Activated gamma-delta T cell (primary cell): ENCODE data around the gene MATR3.

Experiments used
- DNase-seq: peaks from one replicate; lab custom pipeline; 2025; lab: John Stamatoyannopoulos, UW

MATR3 gene

GRCh38 chr5:139271201-139272027, 22.1 kb upstream of the MATR3 start:
- no peak for DNase-seq

DNA sequence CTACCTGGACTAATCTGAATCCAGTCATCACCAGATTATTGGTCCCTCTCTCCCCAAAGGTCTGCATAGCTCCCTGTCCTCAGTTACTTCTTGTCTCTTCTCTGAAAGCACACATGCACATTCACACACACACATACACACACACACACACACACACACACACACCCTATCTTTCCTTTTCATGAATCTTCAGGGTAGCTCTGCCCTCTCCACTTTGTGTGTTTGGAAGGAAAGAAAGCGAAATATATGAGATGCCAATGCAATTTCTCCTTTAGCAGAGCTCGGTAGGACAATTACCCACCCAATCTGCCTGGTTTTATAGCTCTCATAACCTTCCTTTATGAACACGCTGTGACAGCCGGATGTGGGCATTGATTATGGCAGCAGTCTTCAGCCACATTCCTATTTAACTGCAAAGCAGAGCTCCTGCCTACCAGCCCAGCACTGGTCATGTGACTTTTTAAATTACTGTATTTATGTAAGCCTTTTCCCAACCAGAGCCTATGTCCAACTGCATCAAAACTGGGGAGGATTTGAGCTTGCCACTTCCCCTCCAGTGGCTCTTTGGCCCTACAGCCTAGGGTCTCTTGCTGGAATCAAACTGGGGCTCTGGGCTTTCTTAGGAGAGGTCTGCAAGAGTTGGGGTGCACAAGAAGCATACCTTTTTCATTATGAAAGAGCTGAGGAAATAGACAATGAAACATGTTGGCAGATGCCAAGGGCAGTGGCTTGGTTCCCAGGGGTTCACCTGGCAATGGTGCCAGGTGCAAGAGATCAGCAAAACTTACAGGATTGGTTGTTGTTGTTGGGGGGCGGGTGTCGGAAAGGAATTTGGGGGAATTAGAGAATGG, 20.8 kb upstream of the MATR3 start:
- no peak for DNase-seq

DNA sequence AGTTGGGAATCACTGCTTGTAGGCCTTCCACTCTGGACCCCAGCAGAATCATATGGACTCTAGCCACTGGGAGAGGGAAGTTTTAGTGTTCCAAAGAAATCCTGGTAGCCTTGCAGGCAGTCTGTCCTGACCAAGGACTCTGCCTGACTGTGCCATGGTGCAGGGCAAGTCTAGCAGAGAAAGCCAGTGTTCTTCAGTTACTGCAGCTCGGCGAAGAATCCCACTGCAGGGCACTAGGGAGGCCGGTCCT, 20.3 kb upstream of the MATR3 start:
- DNase-seq: no peak

GRCh38 chr5:139273572-139274289, 19.8 kb upstream of the MATR3 start:
- peak; percentile 78 for DNase-seq

DNA sequence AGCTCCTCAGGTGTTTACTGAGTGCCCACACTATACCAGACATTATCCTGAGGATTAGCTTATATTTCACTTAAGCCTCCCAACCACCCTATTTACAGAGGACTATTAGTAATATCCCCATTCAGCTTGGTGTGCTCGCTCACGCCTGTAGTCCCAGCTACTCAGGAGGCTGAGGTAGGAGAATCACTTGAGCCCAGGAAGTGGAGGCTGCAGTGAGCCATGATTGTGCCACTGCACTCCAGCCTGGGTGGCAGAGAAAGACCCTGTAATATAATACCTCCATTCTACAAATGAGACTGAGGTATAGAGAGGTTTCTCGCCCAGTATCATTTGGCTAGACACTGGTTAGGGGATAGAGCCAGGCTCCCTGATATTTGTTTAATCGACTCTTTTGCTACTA, 18.0 kb upstream of the MATR3 start:
- DNase-seq: no peak

DNA sequence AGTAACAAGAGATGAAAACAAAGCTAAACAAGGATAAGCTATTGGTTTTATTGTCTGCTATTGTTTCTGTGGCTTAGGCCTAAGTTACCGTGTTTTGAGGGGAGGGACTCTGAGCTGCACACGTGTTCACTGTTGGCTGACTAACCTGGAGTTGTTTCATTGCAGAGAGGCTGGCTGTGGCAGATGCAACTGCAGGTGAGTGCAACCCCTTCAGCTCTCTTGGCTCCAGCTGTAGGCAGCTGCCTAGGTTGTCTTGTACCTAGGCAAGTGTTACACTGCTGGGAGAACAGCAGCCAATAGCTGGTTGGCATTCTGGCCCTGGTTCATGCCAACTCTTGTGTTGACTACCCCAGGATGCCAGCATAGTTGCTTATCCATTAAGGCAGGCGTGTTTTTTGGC, 17.6 kb upstream of the MATR3 start:
- no peak for DNase-seq

- DNase-seq: no peak
Observed at GRCh38 chr5:139276426-139276825, 17.1 kb upstream of the MATR3 start.

DNA sequence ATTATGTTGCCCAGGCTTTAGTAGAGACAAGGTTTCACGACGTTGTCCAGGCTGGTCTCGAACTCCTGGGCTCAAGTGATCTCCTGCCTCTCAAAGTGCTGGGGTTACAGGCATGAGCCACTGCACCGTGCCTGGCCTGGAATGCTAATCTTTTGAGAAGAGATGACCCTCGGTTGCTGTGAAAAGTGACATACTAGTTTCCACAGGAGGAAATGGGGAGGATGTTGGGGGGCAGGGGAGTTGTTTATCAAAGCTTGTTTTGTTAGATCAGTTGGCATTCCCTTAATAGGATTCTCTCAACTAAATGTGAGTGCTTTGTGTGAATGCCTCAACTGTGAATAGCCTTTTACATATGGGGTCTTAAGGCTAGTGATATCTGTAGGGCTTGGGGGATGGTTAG, 16.4 kb upstream of the MATR3 start:
- no peak for DNase-seq

DNA sequence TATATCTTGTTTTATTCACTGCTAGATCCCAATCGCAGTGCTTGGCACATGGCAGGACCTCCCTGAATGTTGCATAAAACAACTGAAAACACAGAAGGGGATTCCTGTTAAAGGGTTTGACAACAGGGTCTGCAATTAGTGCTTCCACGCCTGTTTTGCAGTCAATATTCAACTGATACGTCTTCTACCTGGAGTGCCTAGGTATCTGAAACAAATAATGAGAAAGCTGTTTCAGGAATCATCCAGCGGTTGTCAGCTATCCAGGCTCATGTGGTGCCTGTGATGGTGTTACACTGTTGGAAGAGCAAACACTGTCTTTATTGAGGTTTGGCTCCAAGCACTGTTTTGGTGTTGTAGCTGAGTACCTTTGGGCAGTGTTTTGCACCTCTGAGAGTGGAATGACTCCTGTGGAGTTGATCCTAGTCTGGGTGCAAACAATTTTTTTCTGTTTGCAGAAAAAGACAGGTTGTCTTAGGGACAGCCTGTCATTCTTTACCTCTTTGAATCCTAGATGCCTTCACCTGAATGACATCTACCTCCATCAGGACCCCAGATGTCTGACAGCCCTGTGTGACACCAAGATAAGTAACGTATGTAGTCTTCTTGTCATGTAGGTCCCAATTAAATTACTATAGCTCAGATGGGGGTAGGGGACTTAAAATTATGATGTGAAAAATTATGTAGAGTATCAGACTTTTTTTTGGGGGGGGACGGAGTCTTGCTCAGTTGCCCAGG, 14.8 kb upstream of the MATR3 start:
- no peak for DNase-seq

GRCh38 chr5:139282197-139282557, 11.4 kb upstream of the MATR3 start:
- no peak for DNase-seq

DNA sequence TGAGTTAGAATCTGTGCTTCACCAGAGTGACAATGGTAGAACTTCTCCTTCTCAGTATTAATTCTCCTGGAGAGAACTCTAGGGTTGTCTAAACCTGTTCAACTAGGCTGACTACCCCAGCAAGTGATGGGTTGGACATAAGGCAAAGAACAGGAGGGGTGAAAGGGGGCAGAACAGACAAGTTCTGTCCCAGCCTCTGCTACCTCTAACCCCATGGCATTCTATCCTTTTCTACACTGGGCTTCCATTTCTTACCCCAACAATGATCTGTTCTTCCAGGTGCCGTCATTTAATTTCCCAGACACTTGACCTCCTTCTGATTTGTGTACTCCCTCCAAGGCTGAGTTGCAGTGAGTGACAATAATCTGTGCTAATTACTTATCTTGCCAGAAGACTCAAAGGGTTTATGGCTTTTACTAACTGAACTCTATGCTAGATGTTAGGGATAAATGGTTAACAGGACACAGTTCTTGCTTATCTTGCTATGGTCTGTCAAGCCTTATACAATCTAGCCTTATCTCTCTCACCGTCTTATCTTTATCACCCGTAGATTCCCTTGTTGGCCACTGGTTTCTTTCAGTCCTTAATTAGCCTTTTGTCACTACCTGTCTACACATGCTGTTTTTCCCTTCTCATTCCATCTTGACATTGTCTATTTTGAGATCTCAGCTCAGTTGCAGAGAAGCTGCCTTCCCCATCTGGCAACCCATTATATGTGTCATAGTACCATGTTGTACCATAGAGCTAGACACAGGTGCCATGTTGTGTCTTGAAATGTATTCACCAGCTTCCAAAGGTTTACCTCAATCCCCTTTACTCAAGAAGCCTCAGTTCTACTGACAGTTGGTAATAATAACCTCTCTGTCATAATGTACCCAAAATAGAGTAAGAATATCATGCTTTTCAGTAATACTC, 10.0 kb upstream of the MATR3 start:
- no peak for DNase-seq

GRCh38 chr5:139284295-139284694, 9.2 kb upstream of the MATR3 start:
- no peak for DNase-seq

DNA sequence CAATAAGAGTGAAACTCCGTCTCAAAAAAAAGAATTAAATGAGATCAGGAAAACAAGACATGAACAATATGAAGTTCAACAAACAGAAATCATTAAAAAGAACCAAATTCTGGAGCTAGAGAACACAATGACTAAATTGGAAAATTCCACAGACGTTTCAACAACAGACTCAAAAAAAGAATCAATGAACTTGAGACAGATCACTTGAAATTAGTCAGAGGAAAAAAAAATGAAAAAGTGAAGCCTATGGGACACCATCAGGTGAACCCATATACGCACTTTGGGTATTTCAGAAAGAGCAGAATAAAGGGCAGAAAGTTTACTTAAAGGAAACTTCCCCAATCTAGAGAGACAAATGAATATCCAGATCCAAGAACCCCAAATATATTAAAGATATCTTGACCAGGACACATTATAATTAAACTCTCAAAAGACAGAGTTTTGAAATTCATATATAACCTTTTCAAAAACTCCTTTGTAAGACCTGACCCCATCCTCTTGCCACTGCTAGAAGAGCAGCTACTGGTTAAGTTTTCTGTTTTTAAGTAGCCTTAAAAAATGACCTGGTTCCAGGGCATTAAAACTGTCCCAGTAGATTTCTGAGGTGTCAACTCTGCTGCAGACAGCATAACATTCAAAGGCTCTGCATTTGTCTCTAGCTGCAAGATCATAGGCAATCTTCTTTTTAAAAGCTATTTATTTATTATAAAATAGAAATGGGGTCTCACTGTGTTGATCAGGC, 7.7 kb upstream of the MATR3 start:
- no peak for DNase-seq

DNA sequence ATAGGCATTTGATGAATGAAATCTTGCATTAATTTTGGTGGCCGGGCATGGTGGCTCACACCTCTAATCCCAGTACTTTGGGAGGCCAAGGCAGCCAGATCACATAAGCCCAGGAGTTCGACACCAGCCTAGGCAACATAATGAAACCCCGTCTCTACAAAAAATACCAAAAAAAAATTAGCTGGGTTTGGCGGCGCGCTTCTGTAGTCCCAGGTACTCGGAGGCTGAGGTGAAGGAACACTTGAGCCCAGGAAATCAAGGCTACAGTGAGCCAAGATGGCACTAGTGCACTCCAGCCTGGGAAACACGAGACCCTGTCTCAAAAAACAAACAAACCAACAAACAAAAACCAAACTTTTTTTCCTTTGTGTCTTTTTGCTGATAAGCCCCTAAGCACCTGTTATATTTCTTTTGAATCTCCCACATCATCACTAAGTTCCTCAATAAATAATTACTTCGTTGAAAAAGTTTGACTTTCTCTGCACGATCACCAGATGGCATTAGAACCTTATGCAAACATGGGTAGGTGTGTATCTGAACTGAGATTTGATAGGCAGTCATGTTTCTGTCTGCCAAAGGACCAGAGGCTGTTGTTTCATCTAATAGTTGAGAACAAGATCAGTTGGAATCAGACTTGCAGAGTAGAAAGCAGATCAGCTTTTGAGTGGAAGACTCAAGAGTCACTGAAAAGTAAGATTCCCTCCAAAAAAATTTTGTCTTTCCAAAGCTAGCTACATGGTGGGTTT, 5.5 kb upstream of the MATR3 start:
- no peak for DNase-seq

- DNase-seq: no peak
Observed at GRCh38 chr5:139291051-139291450, 2.5 kb upstream of the MATR3 start.

GRCh38 chr5:139293202-139293506, 386 bp upstream of the MATR3 start:
- no peak for DNase-seq

DNA sequence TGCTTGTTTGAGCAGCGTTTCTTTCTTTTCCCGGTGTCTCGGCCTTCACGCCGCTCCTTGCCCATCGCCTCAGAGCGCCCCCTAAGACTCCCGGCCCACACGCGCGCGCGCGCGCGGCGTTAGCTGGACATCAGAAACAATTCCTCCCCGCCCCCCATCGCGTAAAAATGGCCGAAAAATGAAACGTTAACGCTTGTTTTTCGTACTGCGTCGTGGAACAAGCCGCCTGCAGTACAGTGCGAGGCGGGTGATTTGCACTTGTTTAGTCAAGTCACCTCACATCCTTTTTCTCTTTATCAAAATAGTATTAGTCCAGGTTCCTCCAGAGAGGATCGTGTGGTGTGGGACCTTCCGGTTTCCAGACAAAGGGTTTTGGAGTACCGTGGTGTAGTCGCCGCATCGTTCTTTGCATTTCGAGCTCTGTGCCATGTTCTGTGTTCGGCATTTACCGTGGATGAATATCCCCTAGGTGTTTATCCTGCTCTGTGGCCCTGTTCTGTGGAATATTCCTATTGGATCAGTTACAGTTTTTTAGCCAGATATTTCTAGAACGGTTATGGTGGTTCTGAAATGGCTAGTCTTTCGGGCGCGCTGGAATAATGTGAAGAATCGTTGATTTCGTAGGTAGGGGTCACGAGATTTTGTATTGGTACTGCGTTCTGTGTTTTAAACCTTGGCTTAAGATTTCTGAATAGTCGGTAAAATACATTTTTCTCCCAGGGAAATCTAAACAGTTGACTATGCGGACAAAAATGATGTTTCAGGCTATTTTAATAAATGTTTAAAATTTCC, 1.0 kb downstream of the MATR3 start:
- DNase-seq: no peak

DNA sequence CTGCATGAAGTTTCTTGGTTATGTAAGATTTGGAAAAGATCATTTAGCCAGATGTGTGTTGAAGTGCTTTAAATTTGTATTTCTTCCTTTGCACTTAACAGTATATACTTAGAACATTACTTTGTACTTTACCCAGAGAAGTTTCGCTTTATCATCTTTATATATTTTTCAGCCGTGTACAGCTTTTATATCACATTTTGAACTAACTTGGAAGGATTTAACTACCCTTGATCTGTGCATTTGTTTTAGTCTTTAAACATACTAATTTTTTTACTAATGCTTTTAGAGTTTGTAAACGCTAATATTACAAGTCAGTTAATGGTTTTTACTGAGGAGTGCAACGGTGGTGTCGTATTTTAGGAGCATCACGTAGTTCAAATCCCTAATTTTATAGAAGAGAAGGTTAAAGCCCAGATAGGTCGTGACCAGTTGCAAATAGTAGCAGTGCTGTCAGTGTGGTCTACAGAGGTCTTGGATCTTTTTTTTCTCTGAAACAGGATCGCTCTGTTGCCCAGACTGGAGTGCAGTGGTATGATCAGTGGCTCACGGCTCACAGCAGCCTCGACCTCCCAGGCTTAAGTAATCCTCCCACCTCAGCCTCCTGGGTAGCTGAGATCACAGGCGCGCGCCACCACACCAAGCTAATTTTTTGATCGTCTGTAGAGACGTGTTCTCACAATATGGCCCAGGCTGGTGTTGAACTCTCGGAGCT, 2.0 kb downstream of the MATR3 start:
- DNase-seq: no peak
